ENCODE measurements around the gene TOE1.
A peak's percentile ranks its signal among the peaks of the same experiment; 100 is the strongest.

TOE1 gene

DNA sequence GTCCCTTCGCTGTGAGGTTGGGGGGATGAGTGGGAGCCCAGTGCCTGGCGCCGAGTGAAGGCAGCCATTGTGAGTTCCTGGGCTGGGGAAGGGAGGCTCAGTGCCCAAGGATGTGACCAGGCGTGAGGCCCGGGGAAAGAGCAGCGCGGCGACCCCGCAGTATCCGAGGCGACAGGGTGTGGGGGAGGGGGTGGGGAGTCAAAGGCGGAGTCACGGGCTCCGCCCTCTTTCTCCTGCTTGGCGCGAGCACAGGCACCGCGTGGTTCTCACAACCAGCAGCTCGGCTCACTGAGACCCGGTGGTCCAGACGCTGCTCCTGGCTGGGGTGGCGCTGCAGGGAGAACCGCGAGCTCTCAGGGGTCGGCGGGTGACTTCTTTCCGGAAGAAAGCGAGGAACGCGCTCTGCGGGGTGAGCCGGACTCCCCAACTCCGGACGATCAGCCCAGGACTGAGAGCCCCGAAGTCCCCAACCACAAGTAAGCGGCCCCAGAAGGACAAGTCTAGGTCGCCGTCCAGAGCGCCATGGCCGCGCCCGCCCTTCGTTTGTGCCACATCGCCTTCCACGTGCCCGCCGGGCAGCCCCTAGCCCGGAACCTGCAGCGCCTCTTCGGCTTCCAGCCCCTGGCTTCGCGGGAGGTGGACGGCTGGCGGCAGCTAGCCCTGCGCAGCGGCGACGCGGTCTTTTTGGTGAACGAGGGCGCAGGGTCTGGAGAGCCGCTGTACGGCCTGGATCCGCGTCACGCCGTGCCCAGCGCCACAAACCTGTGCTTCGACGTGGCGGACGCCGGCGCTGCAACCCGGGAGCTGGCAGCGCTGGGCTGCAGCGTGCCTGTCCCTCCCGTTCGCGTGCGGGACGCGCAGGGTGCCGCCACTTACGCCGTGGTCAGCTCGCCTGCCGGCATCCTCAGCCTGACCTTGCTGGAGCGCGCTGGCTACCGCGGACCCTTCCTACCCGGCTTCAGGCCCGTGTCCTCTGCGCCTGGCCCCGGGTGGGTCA is 13.0 kb upstream of the TOE1 start, which contains the start of gene HPDL:
Gene HPDL, plus strand, starts transcription at position 269 of the 997 bp plus-strand sequence. Its CDS starts 254 bp downstream, at position 523.
- peak; percentile 79 to 83 for DNase-seq

GRCh38 chr1:45327644-45328515 is 12.1 kb upstream of the TOE1 start:
- DNase-seq: no peak

- no peak for DNase-seq
Observed at GRCh38 chr1:45328680-45329079, 11.3 kb upstream of the TOE1 start.

DNA sequence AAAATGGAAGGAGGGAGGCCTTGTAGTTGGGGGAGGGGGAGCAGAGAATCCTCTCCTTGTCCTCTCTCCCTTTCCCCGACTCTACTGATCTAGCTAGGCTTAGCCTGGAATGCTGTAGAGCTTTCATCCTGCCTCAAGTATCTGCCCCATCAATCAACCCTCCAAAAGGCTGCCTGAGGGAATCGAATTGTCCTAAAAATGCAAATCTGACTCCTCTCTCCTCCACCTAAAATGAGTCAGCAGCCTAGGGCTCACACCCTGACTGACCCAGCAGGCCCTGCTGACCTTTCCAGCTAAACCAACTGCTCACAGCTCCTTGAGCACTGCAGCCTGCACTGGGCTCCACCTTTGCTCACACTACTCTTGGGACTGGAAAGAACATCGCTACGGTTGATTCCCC is 10.5 kb upstream of the TOE1 start:
- no peak for DNase-seq

DNA sequence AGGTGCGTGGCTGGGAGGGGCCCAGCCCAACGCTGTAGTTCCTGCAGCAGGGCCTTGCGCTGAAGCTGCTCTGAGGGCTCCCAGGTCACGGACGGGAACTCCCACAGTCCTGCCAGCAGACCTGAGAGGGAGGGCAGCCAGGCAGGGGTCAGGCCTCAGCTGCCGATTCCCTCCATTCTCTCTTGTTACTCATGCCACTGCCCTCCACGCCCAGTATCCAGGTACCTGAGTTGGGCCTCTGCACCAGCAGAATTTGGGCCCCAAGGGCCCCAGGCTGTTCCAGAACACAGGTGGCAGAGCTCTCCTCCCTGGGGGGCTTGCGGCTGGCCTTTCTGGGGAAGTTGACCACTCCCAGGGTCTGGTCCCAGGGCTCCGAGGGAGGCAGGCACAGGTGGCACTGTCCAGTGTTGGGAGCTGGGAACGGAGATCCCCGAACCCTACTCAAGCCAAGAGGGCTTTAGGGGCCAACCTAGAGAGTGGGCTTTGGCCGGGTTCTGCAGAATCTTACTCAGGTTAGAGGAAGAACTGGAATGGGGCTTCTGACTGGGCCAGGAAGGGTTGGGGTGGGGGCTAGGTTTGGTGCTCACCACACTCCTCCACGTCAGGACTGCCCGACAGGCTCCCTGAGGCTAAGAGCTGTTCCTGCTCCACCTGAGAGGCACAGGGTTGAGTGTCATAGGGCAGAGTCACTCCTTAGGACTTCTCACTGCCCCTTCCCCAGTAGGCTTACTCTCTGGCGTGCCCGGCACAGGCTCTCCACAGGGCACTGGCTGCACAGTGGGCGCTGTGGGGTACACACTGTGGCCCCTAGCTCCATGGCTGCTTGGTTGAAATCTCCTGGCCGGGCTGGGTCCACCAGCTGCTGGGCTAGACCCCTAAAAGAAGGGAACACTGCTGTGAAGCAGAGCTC is 8.3 kb upstream of the TOE1 start:
- DNase-seq: no peak

GRCh38 chr1:45332346-45332720 is 7.6 kb upstream of the TOE1 start:
- DNase-seq: no peak

GRCh38 chr1:45334308-45335245 is 5.4 kb upstream of the TOE1 start:
- no peak for DNase-seq

DNA sequence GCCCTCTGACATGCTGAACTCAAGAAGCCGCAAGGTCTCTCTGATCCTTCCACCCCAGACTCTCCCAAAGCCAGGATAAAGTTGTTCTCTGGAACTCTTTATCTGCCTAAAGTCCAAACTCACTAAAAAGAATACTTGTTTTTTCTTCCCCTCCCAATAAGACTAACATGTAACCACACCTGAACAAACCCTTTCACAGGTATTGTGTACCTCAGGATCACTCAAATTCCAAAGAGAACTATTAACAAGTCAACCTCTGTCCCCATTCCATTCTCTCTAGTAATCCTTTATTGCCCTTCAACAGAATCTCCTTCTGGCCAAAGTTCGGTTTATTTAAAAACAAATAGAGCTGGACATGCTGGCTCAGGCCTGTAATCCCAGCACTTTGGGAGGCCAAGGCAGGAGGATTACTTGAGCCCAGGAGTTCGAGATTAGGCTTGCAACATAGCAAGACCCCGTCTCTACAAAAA is 4.1 kb upstream of the TOE1 start:
- DNase-seq: no peak

DNA sequence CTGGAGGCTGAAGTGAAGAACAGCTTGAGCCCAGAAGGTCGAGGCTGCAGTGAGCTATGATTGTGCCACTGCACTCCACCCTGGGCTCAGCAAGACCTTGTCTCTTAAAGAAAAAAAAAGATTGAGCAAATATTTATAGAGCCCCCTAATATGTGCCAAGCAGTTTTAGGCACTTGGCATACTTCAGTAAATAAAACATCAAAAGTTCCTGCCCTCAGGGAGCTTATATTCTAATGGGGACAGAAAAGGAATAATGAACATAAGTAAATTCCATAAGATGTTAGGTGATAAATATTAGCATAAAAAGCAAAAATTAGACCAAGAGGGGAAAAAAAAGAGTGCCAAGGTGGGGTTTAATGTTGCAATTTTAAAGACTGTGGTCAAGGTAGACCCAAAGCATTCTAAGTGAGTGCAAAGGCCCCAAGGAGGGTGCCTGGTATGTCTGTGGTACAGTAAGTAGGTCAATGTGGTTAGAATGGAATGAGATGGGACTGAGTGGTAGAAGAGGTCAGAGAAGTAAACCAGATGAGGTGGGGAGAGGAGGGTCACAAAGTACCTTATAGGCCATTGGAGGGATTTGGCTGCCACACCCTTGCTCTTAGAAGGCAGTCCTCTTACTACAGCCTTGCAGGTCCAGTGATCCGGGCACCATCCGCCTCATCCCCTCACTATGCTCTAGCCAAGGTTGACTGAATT is 2.2 kb upstream of the TOE1 start:
- no peak for DNase-seq

DNA sequence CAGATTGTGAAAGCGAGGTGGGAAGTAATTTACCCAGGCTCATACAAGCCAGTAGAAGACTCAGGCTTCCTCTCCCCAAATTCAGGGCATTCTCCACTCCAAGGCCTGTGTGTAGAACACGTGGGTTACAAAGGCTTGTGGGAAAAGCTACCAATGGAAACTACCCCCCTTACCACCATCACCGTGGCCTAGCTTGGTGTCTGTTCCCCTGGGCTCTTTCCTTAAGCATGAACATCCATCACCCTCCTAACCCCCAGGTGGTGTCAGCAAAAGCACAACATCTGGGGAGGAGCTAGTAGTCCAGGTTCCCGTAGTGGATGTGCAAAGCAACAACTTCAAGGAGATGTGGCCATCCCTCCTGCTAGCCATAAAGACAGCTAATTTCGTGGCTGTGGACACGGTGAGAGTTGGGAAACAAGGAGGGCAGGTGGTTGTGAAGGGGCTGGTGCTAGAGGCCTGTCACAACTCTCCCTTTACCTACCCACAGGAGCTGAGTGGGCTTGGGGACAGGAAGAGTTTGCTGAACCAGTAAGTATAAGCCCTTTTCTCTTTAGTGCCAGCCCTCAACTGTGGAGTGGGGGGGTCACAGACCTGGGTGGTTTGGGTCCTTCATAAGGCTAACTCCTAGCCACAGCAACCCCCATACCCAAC is 971 bp downstream of the TOE1 start:
- peak in 1 of 2 experiments; percentile 36 for DNase-seq

DNA sequence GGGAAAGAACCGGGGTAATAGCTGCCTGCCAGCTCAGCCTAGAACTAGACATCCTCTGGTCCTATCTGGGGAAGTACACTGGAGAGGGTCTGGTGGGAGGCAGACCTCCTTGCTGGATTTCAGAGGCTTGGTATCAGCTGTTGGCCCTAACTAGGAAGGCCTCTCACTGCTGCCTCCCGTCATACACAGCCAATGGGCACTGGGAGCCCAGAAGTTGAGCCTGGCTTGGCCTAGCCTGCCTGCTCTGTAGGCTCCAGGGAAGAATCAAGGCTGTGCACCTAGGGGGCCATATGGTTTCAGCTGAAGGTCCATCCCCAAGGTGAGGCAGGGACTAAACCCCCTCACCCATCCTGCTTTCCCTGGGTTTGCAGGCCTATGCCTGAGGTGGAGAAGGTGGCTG is 4.5 kb downstream of the TOE1 start:
- no peak for DNase-seq

DNA sequence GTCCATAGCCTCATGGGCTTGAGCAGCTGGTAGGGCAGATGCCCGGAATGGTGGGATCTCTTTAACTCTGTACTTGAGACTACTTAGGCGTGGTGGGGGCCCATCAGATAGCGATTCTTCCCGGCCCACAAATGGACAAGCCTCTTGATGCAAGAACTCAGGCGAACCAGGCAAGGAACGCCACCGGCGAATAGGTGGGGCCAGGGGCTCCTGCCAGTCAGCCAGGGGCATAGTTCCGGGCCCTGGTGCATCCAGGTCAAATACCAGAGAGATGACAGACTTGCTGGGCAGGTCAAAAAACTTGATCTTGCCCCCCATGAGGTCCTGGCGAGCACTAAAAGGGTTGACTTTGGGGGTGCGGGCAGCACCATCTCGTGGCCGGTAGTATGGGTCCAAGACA is 5.0 kb downstream of the TOE1 start:
- DNase-seq: no peak

GRCh38 chr1:45346473-45346872 is 6.5 kb downstream of the TOE1 start:
- no peak for DNase-seq

GRCh38 chr1:45348020-45348419 is 8.1 kb downstream of the TOE1 start:
- no peak for DNase-seq

- DNase-seq: no peak
Observed at GRCh38 chr1:45348609-45348965, 8.6 kb downstream of the TOE1 start.

DNA sequence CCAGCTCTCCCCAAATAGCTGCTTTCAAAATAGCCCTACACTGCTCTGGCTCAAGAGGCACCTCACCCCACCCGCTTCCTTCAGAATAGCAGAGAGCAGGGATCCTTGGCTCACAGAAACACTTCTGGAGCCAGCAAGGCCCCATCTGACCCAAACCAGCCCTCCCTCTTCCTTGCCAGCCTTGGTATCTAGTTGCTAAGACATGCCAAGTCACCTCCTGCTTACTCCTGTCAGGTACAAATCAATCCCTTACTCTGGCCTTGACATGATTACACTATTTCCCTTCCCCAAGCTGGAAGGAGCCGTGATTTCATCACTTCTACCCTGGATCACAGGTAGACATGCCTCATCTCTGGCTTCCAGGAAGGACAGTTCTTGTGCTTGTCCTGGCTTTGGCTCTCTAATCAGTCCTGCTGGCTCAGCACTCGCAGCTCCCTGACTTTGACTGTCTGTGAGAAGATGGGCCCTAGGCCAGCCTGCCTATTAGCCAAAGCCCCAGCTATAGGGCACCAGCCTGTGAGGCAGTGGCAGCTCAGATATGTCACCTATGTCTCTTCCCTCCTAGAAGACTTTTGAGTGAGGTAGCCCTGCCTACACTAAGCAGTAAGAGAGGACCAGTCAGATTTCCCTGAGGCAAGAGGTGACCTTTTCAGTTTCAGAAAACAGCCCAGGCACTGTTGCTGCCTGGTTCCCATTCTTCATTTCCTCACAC is 9.2 kb downstream of the TOE1 start:
- no peak for DNase-seq

- DNase-seq: no peak
Observed at GRCh38 chr1:45351508-45351907, 11.5 kb downstream of the TOE1 start.

DNA sequence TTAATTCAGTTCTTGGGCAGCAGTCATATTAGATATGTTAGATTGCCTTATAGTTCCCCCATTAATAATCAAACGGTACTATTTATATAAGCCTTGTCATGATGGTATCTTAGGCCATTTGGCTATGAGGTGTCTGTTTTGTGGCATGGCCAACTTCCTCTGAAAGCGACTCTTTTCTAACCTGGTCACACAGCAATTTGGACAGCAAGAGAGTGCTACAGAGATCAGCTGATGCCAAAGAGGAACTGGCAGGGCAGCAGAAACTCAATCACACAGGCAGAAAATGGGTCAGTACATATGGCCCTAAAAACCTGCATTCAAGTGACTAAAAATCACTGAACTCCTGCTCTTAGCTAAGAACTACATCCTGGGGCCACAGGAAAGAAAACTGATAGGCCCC is 13.7 kb downstream of the TOE1 start:
- DNase-seq: no peak

DNA sequence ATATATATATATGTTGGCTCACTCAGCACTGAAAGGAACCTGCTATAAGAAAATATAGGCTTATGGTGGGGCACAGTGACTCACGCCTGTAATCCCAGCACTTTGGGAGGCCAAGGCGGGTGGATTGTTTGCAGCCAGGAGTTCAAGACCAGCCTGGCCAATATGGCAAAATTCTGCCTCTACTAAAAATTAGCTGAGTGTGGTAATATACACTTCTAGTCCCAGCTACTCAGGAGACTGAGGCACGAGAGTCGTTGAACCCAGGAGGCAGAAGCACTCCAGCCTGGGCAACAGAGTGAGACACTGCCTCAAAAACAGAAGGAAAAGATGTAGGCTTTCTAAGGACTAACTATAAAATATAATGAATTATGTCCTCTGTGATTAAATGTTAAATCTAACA is 14.9 kb downstream of the TOE1 start:
- no peak for DNase-seq

All from activated CD4-positive, alpha-beta T cell treated with anti-CD3 and anti-CD28 coated beads, Interleukin-2, amount 50 U/mL, for 48 hours (primary cell).